HepG2 (cell line): ENCODE results near the gene DAPK1. TPM values are rescaled to one million over a fixed set of nuclear protein-coding genes. Genes with fewer than 3 reads are reported as not detected.

Experiments used
- ATAC-seq: fragments of 200-7000 bp; cut with Tn5 transposase; 3 replicates; pipeline ENCODE4 v1.9.1; 2020; ENCODE audit warnings: mild to moderate bottlenecking, moderate library complexity
- BruUV-seq: library from RNA; stranded (reverse); fragments of 400-500 nt; replicated peaks from 2 replicates; lab custom pipeline; 2021; lab: Mats Ljungman, UMichigan
- CTCF ChIA-PET: fragments of 300-600 bp; formaldehyde crosslinking; extraction: SDS; loops from one replicate; lab custom pipeline; 2021; ENCODE audit warnings: low total read pairs, inconsistent platforms, low intra/inter-chr PET ratio; lab: Yijun Ruan, JAX
- POLR2A ChIA-PET: fragments of 350-600 bp; sonication (Branson Sonifier 250); formaldehyde crosslinking; loops from one replicate; lab custom pipeline; 2020; ENCODE audit warnings: antibody characterized with exemption, inconsistent platforms; lab: Yijun Ruan, JAX
- DNase-seq: peaks from one replicate; pipeline ENCODE4 v3.0.0-alpha.2; 2015; ENCODE audit warnings: low spot score
- FAIRE-seq: peaks from 3 replicates; lab custom pipeline; 2011; peaks lifted over from hg19 to GRCh38; lab: Jason Lieb, UNC
- H2AFZ ChIP-seq: one replicate; pipeline ENCODE4 v1.6.1; 2011; ENCODE audit warnings: low read length, inconsistent platforms
- H3K27ac ChIP-seq: fragments of 300-600 bp; 3 replicates; pipeline ENCODE4 v1.8.0; 2011; ENCODE audit warnings: mixed run types, mild to moderate bottlenecking, mixed read lengths, low read length, inconsistent platforms; ENCODE audit not compliant: insufficient read depth; ENCODE audit errors: extremely low read length
- H3K27me3 ChIP-seq, 2 experiments: fragments of 200-600 bp in 1 of 2; 2 replicates in 1 of 2; 3 replicates in 1 of 2; pipeline versions ENCODE4 v1.6.0 to v1.8.0; 2011; ENCODE audit warnings: low read length in 2 of 2, mild to moderate bottlenecking in 2 of 2, moderate library complexity in 2 of 2, inconsistent platforms in 1 of 2; ENCODE audit not compliant: insufficient read depth in 2 of 2, control insufficient read depth in 1 of 2
- H3K36me3 ChIP-seq, 2 experiments: fragments of 200-600 bp in 1 of 2; replicated peaks in 1 of 2; 2 replicates in 1 of 2; 3 replicates in 1 of 2; pipeline versions ENCODE4 v1.5.1 to v1.8.0; 2011; ENCODE audit warnings: low read length in 2 of 2, inconsistent platforms in 1 of 2; ENCODE audit not compliant: insufficient read depth in 2 of 2, control insufficient read depth in 1 of 2
- H3K4me1 ChIP-seq: 2 replicates; pipeline ENCODE4 v1.5.1; 2012; ENCODE audit warnings: low read length, inconsistent platforms; ENCODE audit not compliant: insufficient read depth
- H3K4me2 ChIP-seq: 2 replicates; pipeline ENCODE4 v1.6.0; 2011; ENCODE audit warnings: low read depth, low read length, inconsistent platforms
- H3K4me3 ChIP-seq, 3 experiments: fragments of 200-600 bp in 1 of 3; sonication (generic), shearing (Covaris generic) in 1 of 3; replicated peaks in 1 of 3; 2 replicates each; pipeline ENCODE4 v1.5.1; 2011 to 2016; ENCODE audit warnings: low read length in 3 of 3, inconsistent platforms in 2 of 3, low read depth in 2 of 3, mild to moderate bottlenecking in 2 of 3, control low read depth in 1 of 3, mixed read lengths in 1 of 3; ENCODE audit not compliant: insufficient read depth in 1 of 3
- H3K79me2 ChIP-seq: one replicate; pipeline ENCODE4 v1.6.1; 2011; ENCODE audit warnings: low read length, inconsistent platforms; ENCODE audit not compliant: insufficient read depth
- H3K9ac ChIP-seq: 2 replicates; pipeline ENCODE4 v1.6.0; 2011; ENCODE audit warnings: mild to moderate bottlenecking, low read depth, low read length, inconsistent platforms; ENCODE audit not compliant: insufficient read depth
- H3K9me3 ChIP-seq: 2 replicates; pipeline ENCODE4 v1.5.1; 2012; ENCODE audit warnings: mild to moderate bottlenecking, low read length
- H4K20me1 ChIP-seq: 2 replicates; pipeline ENCODE4 v1.6.0; 2011; ENCODE audit warnings: inconsistent platforms, mild to moderate bottlenecking, low read length, moderate library complexity; ENCODE audit not compliant: insufficient read depth
- GATAD2A ChIP-seq: IDR thresholded peaks from 2 replicates; pipeline ENCODE4 v1.6.1; 2016
- GLI4 ChIP-seq: sonication (generic); formaldehyde crosslinking; IDR thresholded peaks from 2 replicates; pipeline ENCODE4 v1.5.1; 2020; ENCODE audit warnings: missing genetic modification reagents, mild to moderate bottlenecking, moderate library complexity, borderline replicate concordance
- YEATS2 ChIP-seq: sonication (generic); formaldehyde crosslinking; IDR thresholded peaks from 2 replicates; pipeline ENCODE4 v1.4.0; 2020; ENCODE audit warnings: missing genetic modification reagents, borderline replicate concordance
- ZBTB3 ChIP-seq: sonication (generic); formaldehyde crosslinking; IDR thresholded peaks from 2 replicates; pipeline ENCODE4 v1.4.0; 2020; ENCODE audit warnings: low read depth, mild to moderate bottlenecking, moderate library complexity, missing genetic modification reagents, borderline replicate concordance
- ZNF12 ChIP-seq: sonication (generic); formaldehyde crosslinking; IDR thresholded peaks from 2 replicates; pipeline ENCODE4 v1.5.0; 2020; ENCODE audit warnings: missing genetic modification reagents
- WGBS: methylation state at CpG from one replicate; pipeline ENCODE4 v1.1.6; 2017; ENCODE audit warnings: low lambda C conversion rate; 5-methylcytosine and 5-hydroxymethylcytosine counted together
- in situ Hi-C: cut with HindIII; loops from 2 replicates; pipeline ENCODE4 v1.10.0; 2017; ENCODE audit warnings: low pct_unique_long_range_greater_than_20kb; ENCODE audit not compliant: extremely low pct_ligation_motif_present
- intact Hi-C: fragments of 100-400 bp; cut with micrococcal nuclease; formaldehyde crosslinking; loops from one replicate; pipeline ENCODE4 v1.10.0; 2022; ENCODE audit not compliant: unreplicated experiment
- polyA plus RNA-seq, 8 experiments: library from polyadenylated mRNA; depleted of rRNA in 3 of 8; stranded (reverse) in 7 of 8; unstranded in 1 of 8; fragments of >200 nt; fragmentation: Illumina TruSeq in 4 of 8; extraction: Trizol in 4 of 8; gene quantifications; 2 replicates each; pipeline versions ENCODE4 v1.2.1 to v1.2.3, GENCODE V29; 2011 to 2016; ENCODE audit warnings: low read depth in 4 of 8, missing spikeins in 1 of 8, mixed read lengths in 1 of 8; ENCODE audit not compliant: insufficient read depth in 1 of 8
- total RNA-seq, 5 experiments: library from RNA; depleted of rRNA; stranded (reverse); fragments of >200 nt; fragmentation: Illumina TruSeq; extraction: Trizol; gene quantifications; 2 replicates each; pipeline ENCODE4 v1.2.3, GENCODE V29; 2016; ENCODE audit warnings: low read depth in 1 of 5
- TF ChIP-seq, protein P1 (sequence below): sonication (generic); formaldehyde crosslinking; IDR thresholded peaks from 2 replicates; pipeline ENCODE4 v1.4.0; 2020; ENCODE audit warnings: missing genetic modification reagents

DAPK1 gene
- total and polyA plus RNA-seq, 2 of the 13 experiments (the other 11 are each of a cell fraction or from before 2014, with no cell fraction given) = 35.7 to 35.9 TPM

DNA sequence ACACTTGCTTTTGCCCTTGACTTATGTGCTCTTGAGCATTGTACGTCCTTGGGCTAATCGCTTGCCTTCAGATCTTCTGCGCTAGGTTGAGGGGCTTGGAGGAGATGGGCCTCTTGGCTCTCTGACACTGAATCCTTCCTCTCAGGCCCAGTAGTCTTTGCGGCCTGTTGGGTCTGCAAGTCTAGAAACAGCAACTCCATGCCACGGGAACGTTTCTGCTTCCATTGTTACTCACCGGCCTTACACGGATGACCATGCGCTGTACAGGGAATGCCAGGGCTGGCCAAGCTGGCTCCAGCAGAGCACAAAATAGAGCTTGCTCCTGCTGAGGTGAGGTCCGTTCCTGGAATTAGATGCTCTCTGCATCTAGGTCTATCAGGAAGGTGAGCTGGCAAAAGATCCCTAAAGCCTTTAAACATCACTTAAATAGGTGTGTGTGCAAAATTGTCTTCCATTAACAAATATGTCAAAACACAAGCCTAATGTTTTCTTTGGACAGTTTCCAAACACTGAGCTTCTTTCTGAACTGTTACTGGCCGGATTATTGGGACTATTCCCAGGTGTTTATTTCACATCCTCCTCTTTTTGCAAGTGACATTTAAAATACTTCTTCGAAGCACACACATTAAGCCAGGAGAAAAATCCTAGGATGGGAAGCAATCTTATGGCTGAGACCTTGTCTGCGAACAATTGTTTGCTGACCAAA lies 29.7 kb downstream of the DAPK1 start (continued):
- TF ChIP-seq, protein P1, sequence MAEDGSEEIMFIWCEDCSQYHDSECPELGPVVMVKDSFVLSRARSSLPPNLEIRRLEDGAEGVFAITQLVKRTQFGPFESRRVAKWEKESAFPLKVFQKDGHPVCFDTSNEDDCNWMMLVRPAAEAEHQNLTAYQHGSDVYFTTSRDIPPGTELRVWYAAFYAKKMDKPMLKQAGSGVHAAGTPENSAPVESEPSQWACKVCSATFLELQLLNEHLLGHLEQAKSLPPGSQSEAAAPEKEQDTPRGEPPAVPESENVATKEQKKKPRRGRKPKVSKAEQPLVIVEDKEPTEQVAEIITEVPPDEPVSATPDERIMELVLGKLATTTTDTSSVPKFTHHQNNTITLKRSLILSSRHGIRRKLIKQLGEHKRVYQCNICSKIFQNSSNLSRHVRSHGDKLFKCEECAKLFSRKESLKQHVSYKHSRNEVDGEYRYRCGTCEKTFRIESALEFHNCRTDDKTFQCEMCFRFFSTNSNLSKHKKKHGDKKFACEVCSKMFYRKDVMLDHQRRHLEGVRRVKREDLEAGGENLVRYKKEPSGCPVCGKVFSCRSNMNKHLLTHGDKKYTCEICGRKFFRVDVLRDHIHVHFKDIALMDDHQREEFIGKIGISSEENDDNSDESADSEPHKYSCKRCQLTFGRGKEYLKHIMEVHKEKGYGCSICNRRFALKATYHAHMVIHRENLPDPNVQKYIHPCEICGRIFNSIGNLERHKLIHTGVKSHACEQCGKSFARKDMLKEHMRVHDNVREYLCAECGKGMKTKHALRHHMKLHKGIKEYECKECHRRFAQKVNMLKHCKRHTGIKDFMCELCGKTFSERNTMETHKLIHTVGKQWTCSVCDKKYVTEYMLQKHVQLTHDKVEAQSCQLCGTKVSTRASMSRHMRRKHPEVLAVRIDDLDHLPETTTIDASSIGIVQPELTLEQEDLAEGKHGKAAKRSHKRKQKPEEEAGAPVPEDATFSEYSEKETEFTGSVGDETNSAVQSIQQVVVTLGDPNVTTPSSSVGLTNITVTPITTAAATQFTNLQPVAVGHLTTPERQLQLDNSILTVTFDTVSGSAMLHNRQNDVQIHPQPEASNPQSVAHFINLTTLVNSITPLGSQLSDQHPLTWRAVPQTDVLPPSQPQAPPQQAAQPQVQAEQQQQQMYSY (CRISPR knock-in tag) = no peak
- no peak for TF ChIP-seq ZBTB3 (CRISPR knock-in tag)

GRCh38 chr9:87528969-87529368 lies 31.3 kb downstream of the DAPK1 start:
- Histone ChIP-seq H3K36me3 (peaks cover 0 to 2% of the 10 kb centered on the region in 2 experiments; a peak in 1 of 5 replicates), H3K4me1 (peaks cover 9% of the 10 kb centered on the region; the same call in 1 of the 2 replicates), H3K27me3 (no peaks in the 10 kb centered on the region), H4K20me1 (no peaks in the 10 kb centered on the region), H3K9ac (no peak overlapping the region), H3K9me3 (no peaks in the 10 kb centered on the region), H3K4me2 (no peak overlapping the region), H3K79me2 (peaks cover 16% of the 10 kb centered on the region), H3K4me3 (no peak overlapping the region), H2AFZ (no peak overlapping the region), H3K27ac (no peak overlapping the region)
- no TSS peak for BruUV-seq
- in situ Hi-C loops (no loop called here), intact Hi-C loops (no loop called here)
- WGBS = 99% methylated on average over 6 of the region's 6 CpGs
- ChIA-PET POLR2A (no interaction called here), CTCF (no interaction called here)
- DNase-seq (no peak), FAIRE-seq (no peak), ATAC-seq (no peak)
- TF ChIP-seq GATAD2A (no peak), ZNF12 (no peak), GLI4 (CRISPR knock-in tag) (no peak), YEATS2 (no peak)
